Measurements from ENCODE around the gene XDH.

Gene XDH

GRCh38 chr2:31414601-31415241 lies at the start of gene XDH:
XDH (minus strand) TSS chr2:31414742; CDS start chr2:31414666, 76 bp downstream.
- H3K27me3 Mint-ChIP-seq: peaks cover 34% of the 10 kb centered on the region
- peaks cover 13% of the 10 kb centered on the region for H3K4me1 Mint-ChIP-seq
- no peak within 1 kb of the TSS for H3K4me3 Mint-ChIP-seq
- no peak for DNase-seq
- CTCF ChIA-PET: no interaction called here
- peaks cover 6% of the 10 kb centered on the region for H3K9me3 Mint-ChIP-seq
- no peaks in the 10 kb centered on the region for H3K36me3 Mint-ChIP-seq
- H3K27ac Mint-ChIP-seq: no peak within 1 kb of the TSS

- peaks cover 7% of the 10 kb centered on the region for H3K27me3 Mint-ChIP-seq
- no peaks in the 10 kb centered on the region for H3K36me3 Mint-ChIP-seq
- H3K4me1 Mint-ChIP-seq: no peaks in the 10 kb centered on the region
- CTCF ChIA-PET: no interaction called here
- no peak for DNase-seq
- H3K27ac Mint-ChIP-seq: no peak overlapping the region
- no peak overlapping the region for H3K4me3 Mint-ChIP-seq
- peaks cover 6% of the 10 kb centered on the region for H3K9me3 Mint-ChIP-seq
Measured at GRCh38 chr2:31457651-31458050, 43.1 kb upstream of the XDH start.

GRCh38 chr2:31446848-31447247 lies 32.3 kb upstream of the XDH start:
- no peak for DNase-seq
- H3K4me1 Mint-ChIP-seq: no peaks in the 10 kb centered on the region

GRCh38 chr2:31442376-31442775 lies 27.8 kb upstream of the XDH start:
- Mint-ChIP-seq H3K4me1 (no peaks in the 10 kb centered on the region), H3K27me3 (no peaks in the 10 kb centered on the region), H3K27ac (no peak overlapping the region), H3K9me3 (peaks cover 3% of the 10 kb centered on the region), H3K4me3 (no peak overlapping the region), H3K36me3 (no peaks in the 10 kb centered on the region)
- no peak for DNase-seq
- CTCF ChIA-PET: no interaction called here

More at GRCh38 chr2:31446848-31447247, 32.3 kb upstream of the XDH start:
- Mint-ChIP-seq H3K4me3 (no peak overlapping the region), H3K27ac (no peak overlapping the region), H3K36me3 (no peaks in the 10 kb centered on the region), H3K9me3 (peaks cover 10% of the 10 kb centered on the region), H3K27me3 (no peaks in the 10 kb centered on the region)
- CTCF ChIA-PET: no interaction called here

GRCh38 chr2:31440764-31441163 lies 26.2 kb upstream of the XDH start:
- DNase-seq: no peak

GRCh38 chr2:31434911-31435310 lies 20.4 kb upstream of the XDH start:
- H3K27me3 Mint-ChIP-seq: peaks cover 6% of the 10 kb centered on the region
- peaks cover 6% of the 10 kb centered on the region for H3K4me1 Mint-ChIP-seq
- no peak for DNase-seq
- H3K4me3 Mint-ChIP-seq: no peak overlapping the region
- CTCF ChIA-PET: no interaction called here
- no peaks in the 10 kb centered on the region for H3K9me3 Mint-ChIP-seq
- H3K36me3 Mint-ChIP-seq: no peaks in the 10 kb centered on the region
- no peak overlapping the region for H3K27ac Mint-ChIP-seq

More at GRCh38 chr2:31440764-31441163, 26.2 kb upstream of the XDH start:
- H3K27me3 Mint-ChIP-seq: no peaks in the 10 kb centered on the region
- no peak overlapping the region for H3K27ac Mint-ChIP-seq
- H3K4me3 Mint-ChIP-seq: no peak overlapping the region
- H3K4me1 Mint-ChIP-seq: no peaks in the 10 kb centered on the region
- H3K9me3 Mint-ChIP-seq: peaks cover 3% of the 10 kb centered on the region
- H3K36me3 Mint-ChIP-seq: no peaks in the 10 kb centered on the region
- CTCF ChIA-PET: no interaction called here

- no peak for DNase-seq
- Mint-ChIP-seq H3K36me3 (no peaks in the 10 kb centered on the region), H3K9me3 (no peaks in the 10 kb centered on the region), H3K27ac (no peak overlapping the region), H3K4me1 (peaks cover 13% of the 10 kb centered on the region), H3K4me3 (no peak overlapping the region), H3K27me3 (peaks cover 11% of the 10 kb centered on the region)
- CTCF ChIA-PET: no interaction called here
Measured at GRCh38 chr2:31433541-31433940, 19.0 kb upstream of the XDH start.

GRCh38 chr2:31430439-31431165 lies 16.1 kb upstream of the XDH start:
- CTCF ChIA-PET: no interaction called here

GRCh38 chr2:31429759-31430438 lies 15.4 kb upstream of the XDH start:
- Mint-ChIP-seq H3K27me3 (peaks cover 21% of the 10 kb centered on the region), H3K4me3 (no peak overlapping the region), H3K4me1 (peaks cover 13% of the 10 kb centered on the region), H3K36me3 (no peaks in the 10 kb centered on the region), H3K9me3 (no peaks in the 10 kb centered on the region), H3K27ac (no peak overlapping the region)
- DNase-seq: peak; percentile 50
- CTCF ChIA-PET: no interaction called here

More at GRCh38 chr2:31430439-31431165, 16.1 kb upstream of the XDH start:
- peaks cover 19% of the 10 kb centered on the region for H3K27me3 Mint-ChIP-seq
- no peak overlapping the region for H3K4me3 Mint-ChIP-seq
- H3K9me3 Mint-ChIP-seq: no peaks in the 10 kb centered on the region
- no peaks in the 10 kb centered on the region for H3K36me3 Mint-ChIP-seq
- no peak overlapping the region for H3K27ac Mint-ChIP-seq
- DNase-seq: no peak
- H3K4me1 Mint-ChIP-seq: peaks cover 13% of the 10 kb centered on the region

- Mint-ChIP-seq H3K4me1 (peaks cover 13% of the 10 kb centered on the region), H3K27ac (no peak overlapping the region), H3K4me3 (no peak overlapping the region), H3K36me3 (no peaks in the 10 kb centered on the region), H3K9me3 (no peaks in the 10 kb centered on the region), H3K27me3 (peaks cover 24% of the 10 kb centered on the region)
- CTCF ChIA-PET: no interaction called here
- DNase-seq: no peak
Measured at GRCh38 chr2:31429040-31429439, 14.5 kb upstream of the XDH start.

GRCh38 chr2:31428001-31428418 lies 13.5 kb upstream of the XDH start:
- H3K4me3 Mint-ChIP-seq: no peak overlapping the region
- no peaks in the 10 kb centered on the region for H3K9me3 Mint-ChIP-seq
- H3K4me1 Mint-ChIP-seq: peaks cover 13% of the 10 kb centered on the region
- no peak for DNase-seq
- CTCF ChIA-PET: no interaction called here
- no peak overlapping the region for H3K27ac Mint-ChIP-seq
- peaks cover 24% of the 10 kb centered on the region for H3K27me3 Mint-ChIP-seq
- H3K36me3 Mint-ChIP-seq: no peaks in the 10 kb centered on the region

GRCh38 chr2:31426096-31426495 lies 11.6 kb upstream of the XDH start:
- Mint-ChIP-seq H3K36me3 (no peaks in the 10 kb centered on the region), H3K27me3 (peaks cover 24% of the 10 kb centered on the region), H3K27ac (no peak overlapping the region), H3K4me1 (peaks cover 13% of the 10 kb centered on the region), H3K9me3 (no peaks in the 10 kb centered on the region), H3K4me3 (no peak overlapping the region)
- CTCF ChIA-PET: no interaction called here
- DNase-seq: no peak

- peaks cover 3% of the 10 kb centered on the region for H3K4me1 Mint-ChIP-seq
- peaks cover 6% of the 10 kb centered on the region for H3K9me3 Mint-ChIP-seq
- CTCF ChIA-PET: no interaction called here
Measured at GRCh38 chr2:31421634-31422033, 7.1 kb upstream of the XDH start.

GRCh38 chr2:31420936-31421335 lies 6.4 kb upstream of the XDH start:
- Mint-ChIP-seq H3K27me3 (peaks cover 16% of the 10 kb centered on the region), H3K4me1 (peaks cover 8% of the 10 kb centered on the region), H3K9me3 (peaks cover 6% of the 10 kb centered on the region), H3K36me3 (no peaks in the 10 kb centered on the region), H3K27ac (no peak overlapping the region), H3K4me3 (no peak overlapping the region)
- DNase-seq: no peak
- CTCF ChIA-PET: no interaction called here

More at GRCh38 chr2:31421634-31422033, 7.1 kb upstream of the XDH start:
- no peak for DNase-seq
- H3K4me3 Mint-ChIP-seq: no peak overlapping the region
- peaks cover 14% of the 10 kb centered on the region for H3K27me3 Mint-ChIP-seq
- H3K27ac Mint-ChIP-seq: no peak overlapping the region
- H3K36me3 Mint-ChIP-seq: no peaks in the 10 kb centered on the region

- Mint-ChIP-seq H3K36me3 (no peaks in the 10 kb centered on the region), H3K4me1 (peaks cover 10% of the 10 kb centered on the region)
Measured at GRCh38 chr2:31419386-31419785, 4.8 kb upstream of the XDH start.

More at GRCh38 chr2:31419386-31419785, 4.8 kb upstream of the XDH start:
- peaks cover 18% of the 10 kb centered on the region for H3K27me3 Mint-ChIP-seq
- no peak overlapping the region for H3K27ac Mint-ChIP-seq
- H3K9me3 Mint-ChIP-seq: peaks cover 6% of the 10 kb centered on the region
- CTCF ChIA-PET: interaction anchor here (0.7 kb wide), 1 partner anchor 398 kb away, joined by 3 read pairs; no protein-coding TSS in a partner anchor
- no peak overlapping the region for H3K4me3 Mint-ChIP-seq
- no peak for DNase-seq
